Measurements from ENCODE around the gene WDR6.

GRCh38 chr3:48982686-48983085 lies 24.5 kb upstream of the WDR6 start:
- TF ChIP-seq CTCF (conservative IDR thresholded peaks at IDR 0.05) (no peak), EZH2 (IDR thresholded peaks at IDR 0.05; ENCODE audit: low read depth) (no peak)

Measured in PC-9 (cell line).